Ramos (cell line): ENCODE data around the gene KCNK6.

Experiments
- in situ Hi-C: fragments of 300-500 bp; cut with MboI; formaldehyde crosslinking; loops from one replicate; pipeline ENCODE4 v1.14.3; 2022; ENCODE audit warnings: low sequenced_read_pairs; ENCODE audit not compliant: unreplicated experiment

The KCNK6 gene

GRCh38 chr19:38294090-38294489 lies 25.6 kb upstream of the KCNK6 start:
- in situ Hi-C loops: no loop called here

GRCh38 chr19:38298821-38299680 lies 20.6 kb upstream of the KCNK6 start:
- in situ Hi-C loops: no loop called here

- in situ Hi-C loops: no loop called here
These were observed 15.9 kb upstream of the KCNK6 start, which contains the start of gene C19orf33 for GRCh38 chr19:38303517-38304351. C19orf33 (plus strand) TSS chr19:38304251; CDS start chr19:38304262, 11 bp downstream.

- in situ Hi-C loops: no loop called here
These were observed 15.2 kb upstream of the KCNK6 start for GRCh38 chr19:38304352-38304865.

GRCh38 chr19:38304866-38305429 lies 14.7 kb upstream of the KCNK6 start:
- in situ Hi-C loops: no loop called here

- in situ Hi-C loops: no loop called here
These were observed 13.4 kb upstream of the KCNK6 start for GRCh38 chr19:38306236-38306635.

GRCh38 chr19:38307076-38307475 lies 12.6 kb upstream of the KCNK6 start:
- in situ Hi-C loops: no loop called here

GRCh38 chr19:38307597-38307996 lies 12.0 kb upstream of the KCNK6 start:
- in situ Hi-C loops: no loop called here

- in situ Hi-C loops: no loop called here
These were observed 11.5 kb upstream of the KCNK6 start for GRCh38 chr19:38308006-38308766.

GRCh38 chr19:38308926-38309614 lies 10.6 kb upstream of the KCNK6 start:
- in situ Hi-C loops: no loop called here

GRCh38 chr19:38309615-38310278 lies 9.9 kb upstream of the KCNK6 start:
- in situ Hi-C loops: no loop called here

- in situ Hi-C loops: no loop called here
These were observed 9.4 kb upstream of the KCNK6 start for GRCh38 chr19:38310279-38310670.

GRCh38 chr19:38310986-38311385 lies 8.7 kb upstream of the KCNK6 start:
- in situ Hi-C loops: no loop called here

GRCh38 chr19:38315657-38316476 lies 3.8 kb upstream of the KCNK6 start, which contains the start of gene YIF1B:
YIF1B (minus strand) TSS chr19:38315947; CDS start chr19:38315917, 30 bp downstream.
- in situ Hi-C loops: no loop called here

- in situ Hi-C loops: no loop called here
These were observed 3.1 kb upstream of the KCNK6 start for GRCh38 chr19:38316477-38317067.

- in situ Hi-C loops: no loop called here
These were observed 2.5 kb upstream of the KCNK6 start for GRCh38 chr19:38317104-38317612.

GRCh38 chr19:38318660-38319059 lies 985 bp upstream of the KCNK6 start:
- in situ Hi-C loops: no loop called here
